SU-DHL-6 (cell line): Measurements from ENCODE around the gene IGIP.

ENCODE experiments used
- H2AFZ ChIP-seq: fragments of 200-600 bp; sonication (generic); 2 replicates; pipeline ENCODE4 v1.6.1; 2014; ENCODE audit warnings: low read depth, mild to moderate bottlenecking, moderate library complexity, mixed read lengths, antibody characterized with exemption, low read length; ENCODE audit not compliant: severe bottlenecking
- H3F3A ChIP-seq: fragments of 200-600 bp; shearing (Covaris generic); 2 replicates; pipeline ENCODE4 v1.6.0; 2016; ENCODE audit warnings: antibody characterized with exemption, mild to moderate bottlenecking; ENCODE audit not compliant: insufficient read depth
- H3K27ac ChIP-seq: fragments of 200-600 bp; sonication (generic); 2 replicates; pipeline ENCODE4 v1.5.1; 2016; ENCODE audit warnings: low read depth, mild to moderate bottlenecking, low read length, moderate library complexity, mixed read lengths
- H3K27me3 ChIP-seq: fragments of 200-600 bp; sonication (generic), shearing (Covaris generic); 2 replicates; pipeline ENCODE4 v1.6.0; 2014; ENCODE audit warnings: mild to moderate bottlenecking, low read length
- H3K36me3 ChIP-seq: fragments of 200-600 bp; sonication (generic); 2 replicates; pipeline ENCODE4 v1.6.1; 2014; ENCODE audit warnings: mild to moderate bottlenecking, low read length, mixed read lengths
- H3K4me2 ChIP-seq: fragments of 300-600, 200-600 bp; shearing (Covaris generic), sonication (generic); 2 replicates; pipeline ENCODE4 v1.6.0; 2014; ENCODE audit warnings: low read length, low read depth, mild to moderate bottlenecking; ENCODE audit not compliant: poor library complexity, severe bottlenecking
- H3K4me3 ChIP-seq: fragments of 200-600 bp; sonication (generic); 2 replicates; pipeline ENCODE4 v1.5.1; 2014; ENCODE audit warnings: antibody characterized with exemption, low read length, mild to moderate bottlenecking, mixed read lengths; ENCODE audit not compliant: insufficient read depth, poor library complexity, severe bottlenecking
- H3K79me2 ChIP-seq: fragments of 200-600 bp; sonication (generic); 2 replicates; pipeline ENCODE4 v1.6.1; 2014; ENCODE audit warnings: mild to moderate bottlenecking, low read length, moderate library complexity; ENCODE audit not compliant: insufficient read depth
- H3K9ac ChIP-seq: fragments of 200-600 bp; sonication (generic); 2 replicates; pipeline ENCODE4 v1.7.0; 2014; ENCODE audit warnings: mild to moderate bottlenecking, low read length
- H3K9me2 ChIP-seq: fragments of 200-600 bp; sonication (generic); replicated peaks from 2 replicates; pipeline ENCODE4 v1.6.1; 2014; ENCODE audit warnings: low read length; ENCODE audit not compliant: insufficient read depth
- H3K9me3 ChIP-seq: fragments of 200-600 bp; sonication (generic); 2 replicates; pipeline ENCODE4 v1.6.1; 2014; ENCODE audit warnings: low read length, mixed read lengths; ENCODE audit not compliant: insufficient read depth
- H4K20me1 ChIP-seq: fragments of 200-600 bp; sonication (generic); 2 replicates; pipeline ENCODE4 v1.6.1; 2014; ENCODE audit warnings: low read depth, mild to moderate bottlenecking, antibody characterized with exemption, low read length, moderate library complexity, mixed read lengths
- CTCF ChIP-seq: fragments of 200-600 bp; sonication (generic); IDR thresholded peaks from one replicate; pipeline ENCODE4 v1.5.1; 2017; ENCODE audit warnings: antibody characterized with exemption, mild to moderate bottlenecking, low read length, moderate library complexity; ENCODE audit not compliant: insufficient read depth, poor library complexity, severe bottlenecking
- EZH2phosphoT487 ChIP-seq: fragments of 200-600 bp; sonication (generic), shearing (Covaris generic); conservative IDR thresholded peaks from 2 replicates; pipeline ENCODE4 v1.6.1; 2018; ENCODE audit warnings: mild to moderate bottlenecking, antibody characterized with exemption, low read length, moderate library complexity, mixed read lengths

Gene IGIP

GRCh38 chr5:140159014-140159927, 33.5 kb downstream of the IGIP start:
- Histone ChIP-seq H3K27ac (no peak overlapping the region), H3K27me3 (no peaks in the 10 kb centered on the region), H3K4me2 (no peak overlapping the region), H3K4me3 (no peak overlapping the region), H4K20me1 (no peaks in the 10 kb centered on the region), H3K36me3 (no peaks in the 10 kb centered on the region), H3K9me2 (no peaks in the 10 kb centered on the region), H3K9me3 (no peaks in the 10 kb centered on the region), H3K79me2 (no peaks in the 10 kb centered on the region), H2AFZ (no peak overlapping the region), H3K9ac (no peak overlapping the region), H3F3A (no peaks in the 10 kb centered on the region)
- TF ChIP-seq CTCF (no peak), EZH2phosphoT487 (no peak)

GRCh38 chr5:140162275-140162674, 36.5 kb downstream of the IGIP start:
- Histone ChIP-seq H3K27ac (no peak overlapping the region), H3K4me2 (no peak overlapping the region), H3K4me3 (no peak overlapping the region), H3K27me3 (no peaks in the 10 kb centered on the region), H3K79me2 (no peaks in the 10 kb centered on the region), H3K9ac (no peak overlapping the region), H3F3A (no peaks in the 10 kb centered on the region), H3K36me3 (no peaks in the 10 kb centered on the region), H3K9me3 (no peaks in the 10 kb centered on the region), H2AFZ (no peak overlapping the region), H4K20me1 (no peaks in the 10 kb centered on the region), H3K9me2 (no peaks in the 10 kb centered on the region)
- TF ChIP-seq EZH2phosphoT487: no peak

- no peaks in the 10 kb centered on the region for H3K27me3 ChIP-seq
- H3K9ac ChIP-seq: no peak overlapping the region
- TF ChIP-seq EZH2phosphoT487 (no peak), CTCF (no peak)
- no peaks in the 10 kb centered on the region for H3K36me3 ChIP-seq
- no peaks in the 10 kb centered on the region for H3F3A ChIP-seq
- H3K79me2 ChIP-seq: no peaks in the 10 kb centered on the region
- no peak overlapping the region for H2AFZ ChIP-seq
- H3K4me2 ChIP-seq: no peak overlapping the region
- no peaks in the 10 kb centered on the region for H4K20me1 ChIP-seq
- no peak overlapping the region for H3K27ac ChIP-seq
- no peak overlapping the region for H3K4me3 ChIP-seq
- no peaks in the 10 kb centered on the region for H3K9me2 ChIP-seq
- H3K9me3 ChIP-seq: no peaks in the 10 kb centered on the region
Measured at GRCh38 chr5:140162781-140163180, 37.0 kb downstream of the IGIP start.
